DMS 273 (cell line): ENCODE measurements around the gene ADAMTS3.

Experiments used
- DNase-seq: peaks from one replicate; lab custom pipeline; 2025; ENCODE audit not compliant: unreplicated experiment; lab: John Stamatoyannopoulos, UW

Gene ADAMTS3

DNA sequence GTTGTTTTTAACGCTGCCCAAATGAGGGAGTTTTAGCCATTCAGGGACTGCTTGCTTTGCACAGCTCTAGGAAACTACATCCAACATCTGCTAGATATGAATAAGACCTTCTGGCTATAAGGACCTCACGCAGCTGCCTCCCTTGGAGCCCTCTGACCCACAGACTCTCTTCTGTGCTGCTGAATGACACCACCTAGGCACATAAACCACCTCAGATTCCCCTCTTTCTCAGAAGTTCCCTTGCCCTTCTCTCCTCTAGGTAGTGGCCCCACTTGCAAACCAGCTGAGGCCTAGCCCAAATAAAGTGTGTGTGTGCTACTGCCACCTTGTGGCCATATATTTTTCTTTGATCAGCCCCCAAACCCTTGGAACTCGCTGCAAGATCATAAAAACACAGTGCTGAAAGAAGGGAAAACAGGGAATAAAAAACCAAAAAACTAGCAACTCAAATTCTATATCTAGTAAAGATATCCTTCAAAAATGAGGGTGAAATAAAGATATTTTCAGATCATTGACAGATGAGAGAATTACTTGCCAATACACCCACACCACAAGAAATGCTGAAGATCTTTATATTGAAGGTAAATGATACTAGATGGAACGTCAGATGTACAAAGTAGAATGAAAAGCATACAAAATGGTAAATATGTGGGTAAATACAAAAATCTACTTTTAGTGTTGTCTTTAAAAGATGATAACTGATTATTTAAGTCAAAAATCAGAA is 265.9 kb downstream of the ADAMTS3 start:
- peak; percentile 56 for DNase-seq

DNA sequence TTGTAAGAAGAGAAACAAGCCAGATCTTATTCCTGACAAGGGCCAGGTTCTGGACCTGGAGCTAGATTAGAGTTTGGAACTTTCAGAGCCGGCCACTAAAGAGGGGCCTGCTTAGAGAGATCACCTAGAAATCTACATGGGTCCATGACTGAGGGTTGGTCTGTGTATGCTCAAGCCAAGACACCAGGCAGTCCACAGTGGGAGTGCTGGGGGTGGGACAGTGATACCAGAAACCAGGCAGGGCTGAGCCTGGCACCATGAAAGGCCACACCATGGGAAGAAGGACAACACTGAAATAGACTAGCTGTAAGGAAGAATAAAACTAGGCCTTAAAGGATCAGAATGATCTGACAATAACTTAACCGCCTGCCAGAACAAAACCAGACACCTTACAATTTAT is 267.3 kb downstream of the ADAMTS3 start:
- no peak for DNase-seq

DNA sequence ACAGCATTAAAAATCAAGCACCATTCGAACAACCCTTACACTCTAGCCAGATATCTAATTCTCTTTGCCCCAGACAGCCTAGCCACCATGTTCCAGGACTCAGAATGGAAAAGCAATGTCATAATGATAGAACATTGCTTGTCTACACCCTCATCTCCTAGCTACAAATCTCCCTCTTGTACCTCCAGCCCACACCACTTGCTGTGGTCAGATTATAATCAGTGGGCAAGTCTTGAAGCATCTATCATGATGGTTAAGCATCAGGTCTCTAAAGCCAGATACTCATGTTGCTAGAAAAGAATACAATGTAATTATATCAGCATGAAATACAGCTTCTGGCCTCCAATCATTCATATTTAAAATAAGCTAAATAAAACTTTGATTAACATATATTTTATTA is 268.9 kb downstream of the ADAMTS3 start:
- no peak for DNase-seq

DNA sequence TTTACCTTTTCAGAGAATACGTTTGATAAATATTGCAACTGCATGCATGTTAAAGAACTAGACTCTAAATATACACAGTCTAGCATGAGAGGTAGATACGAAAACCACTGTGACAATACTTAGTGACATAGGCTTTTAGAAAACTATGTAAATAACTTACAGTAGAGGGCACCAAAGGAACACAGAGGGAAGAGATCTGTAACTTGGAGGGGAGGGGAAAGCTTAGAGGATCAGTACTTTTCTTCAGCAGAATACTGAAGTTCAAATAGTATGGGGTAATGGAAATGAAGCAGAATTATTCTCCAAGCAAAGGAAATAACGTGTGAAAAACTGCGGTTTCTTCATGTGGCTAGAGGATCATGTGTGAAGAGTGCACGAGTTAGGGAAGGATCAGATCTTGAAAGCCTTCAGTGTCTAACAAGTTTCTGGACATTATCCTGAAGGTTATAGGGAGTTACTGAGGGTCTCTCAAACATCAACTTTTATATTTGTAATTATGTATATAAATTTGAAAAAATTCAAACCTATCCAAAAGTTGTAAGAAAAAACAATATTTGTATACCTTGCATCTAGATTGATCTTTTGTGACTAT is 273.0 kb downstream of the ADAMTS3 start:
- DNase-seq, result peak; percentile 59

DNA sequence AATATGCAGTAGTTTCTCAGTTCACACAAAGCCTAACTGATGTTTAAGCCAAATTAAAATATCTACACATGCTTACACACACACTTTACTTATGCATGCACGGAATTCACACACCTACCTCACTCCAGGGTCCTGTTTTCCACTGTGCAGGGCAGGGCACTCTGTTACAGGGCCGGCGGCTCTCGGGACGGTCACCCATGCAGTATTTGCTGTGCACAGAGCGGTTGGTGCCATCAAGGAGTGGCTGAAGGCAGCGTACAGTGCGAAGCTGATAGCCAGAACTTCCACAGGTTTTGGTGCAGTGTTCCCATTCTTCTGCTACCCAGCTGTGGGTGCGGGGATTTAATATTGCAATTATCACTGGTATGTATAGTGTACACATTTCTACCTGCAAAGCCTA is 278.3 kb downstream of the ADAMTS3 start:
- no peak for DNase-seq

DNA sequence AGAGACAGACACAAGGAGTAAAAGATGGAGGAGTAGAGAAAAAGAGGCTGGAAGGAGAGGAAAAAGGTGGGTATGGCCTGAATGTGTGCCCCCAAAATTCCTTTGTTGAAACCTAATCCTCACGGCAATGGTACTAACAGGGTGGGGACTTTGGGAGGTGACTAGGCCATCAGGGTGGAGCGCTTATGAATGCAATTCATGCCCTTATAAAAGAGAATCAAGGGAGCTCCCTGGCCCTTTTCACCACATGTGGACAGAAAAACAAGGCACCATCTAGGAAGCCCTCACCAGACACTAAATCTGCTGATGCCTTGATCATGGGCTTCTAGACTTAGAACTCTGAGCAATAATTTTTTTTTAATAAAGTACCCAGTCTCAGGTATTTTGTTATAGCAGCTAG is 282.1 kb downstream of the ADAMTS3 start:
- DNase-seq, result no peak

DNA sequence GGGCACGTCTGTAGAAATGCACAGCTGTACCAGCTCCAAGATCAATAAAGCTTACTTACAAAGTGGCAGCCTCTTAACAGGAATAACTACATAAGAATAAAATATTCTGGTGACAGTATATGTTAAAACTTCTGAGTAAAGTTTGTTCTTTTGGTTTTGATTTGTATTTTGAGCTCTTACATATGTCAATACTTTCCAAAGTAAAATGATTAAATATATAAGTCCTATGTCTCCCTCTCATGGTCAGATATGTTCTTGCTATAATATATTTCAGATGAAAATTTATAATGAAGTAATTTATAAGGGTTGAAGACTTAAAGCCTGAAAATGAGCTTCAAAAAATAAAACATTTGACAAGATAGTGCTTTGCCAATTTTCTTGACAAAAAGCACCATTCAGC is 282.8 kb downstream of the ADAMTS3 start:
- DNase-seq, result peak; percentile 10

DNA sequence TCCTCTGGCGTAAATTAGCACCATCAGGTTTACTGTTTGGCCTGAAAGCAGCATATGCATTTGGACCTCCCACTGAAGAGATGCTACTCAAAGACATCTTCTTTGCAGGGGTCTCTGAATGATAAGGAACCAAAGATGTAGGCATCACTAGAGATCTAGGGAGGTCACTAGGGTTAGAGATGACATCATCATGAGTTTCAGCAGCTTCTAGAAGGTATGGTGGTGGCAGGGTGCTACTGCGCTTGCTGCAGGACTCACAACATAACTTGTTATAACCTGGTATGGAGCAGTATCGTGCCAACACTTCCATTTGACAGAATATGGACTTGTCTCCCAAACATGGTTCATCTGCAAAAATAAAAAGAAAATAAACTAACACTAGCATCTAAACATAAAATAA is 285.7 kb downstream of the ADAMTS3 start:
- no peak for DNase-seq

DNA sequence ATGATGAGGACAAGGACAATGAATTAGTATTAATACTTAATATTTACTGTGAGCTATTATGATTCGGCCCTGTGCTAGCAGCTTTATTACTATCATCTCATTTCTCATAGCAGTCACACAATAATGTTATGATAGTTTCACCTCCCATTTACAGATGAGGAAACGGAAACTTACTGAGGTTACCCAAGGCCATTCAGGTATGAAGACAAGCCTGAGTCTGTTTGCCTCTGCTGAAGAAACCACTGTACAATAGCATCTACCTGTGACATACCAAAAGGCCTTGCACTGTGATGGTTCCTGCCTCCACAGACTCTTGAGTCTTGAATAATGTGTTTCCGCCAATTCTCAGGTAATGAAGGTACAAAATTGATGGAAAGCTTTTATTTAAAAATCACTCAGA is 288.8 kb downstream of the ADAMTS3 start:
- DNase-seq, result no peak

DNA sequence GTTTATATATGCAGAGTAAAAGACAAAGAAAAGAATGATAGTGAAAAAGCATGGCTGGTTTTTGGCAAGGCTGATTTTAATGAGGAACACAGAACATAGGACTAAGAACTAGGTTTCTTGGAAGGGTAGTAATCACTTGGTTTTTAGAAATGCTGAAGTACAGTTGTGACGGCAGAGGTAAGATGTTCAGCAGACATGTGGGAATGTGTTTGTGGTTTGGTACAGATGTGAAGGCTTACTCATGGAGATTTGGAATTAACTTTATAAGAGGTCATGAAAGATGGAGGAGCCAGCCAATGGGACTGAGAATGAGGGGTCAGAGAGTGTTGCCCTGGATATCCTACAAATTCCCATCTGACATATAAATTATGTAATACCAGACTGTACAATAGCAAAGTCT is 293.6 kb downstream of the ADAMTS3 start:
- no peak for DNase-seq

DNA sequence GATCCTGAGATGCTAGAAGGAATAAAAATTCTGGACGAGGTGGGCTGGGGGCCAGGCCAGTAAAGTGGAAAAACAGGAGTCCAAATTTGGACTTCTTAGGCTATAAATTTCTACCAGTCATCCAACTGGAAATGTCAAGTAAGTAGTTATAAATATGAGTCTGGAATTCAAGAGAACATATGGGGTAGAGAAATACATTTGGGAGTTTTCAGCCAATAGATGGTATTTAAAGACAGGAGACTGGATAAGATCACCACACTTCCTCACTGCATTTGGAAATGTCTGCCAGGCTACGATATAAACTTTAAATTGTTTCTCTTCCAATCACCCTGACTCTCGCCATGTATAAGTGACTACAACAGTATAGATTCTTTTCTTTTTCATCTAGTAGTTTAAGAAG is 294.8 kb downstream of the ADAMTS3 start:
- no peak for DNase-seq

DNA sequence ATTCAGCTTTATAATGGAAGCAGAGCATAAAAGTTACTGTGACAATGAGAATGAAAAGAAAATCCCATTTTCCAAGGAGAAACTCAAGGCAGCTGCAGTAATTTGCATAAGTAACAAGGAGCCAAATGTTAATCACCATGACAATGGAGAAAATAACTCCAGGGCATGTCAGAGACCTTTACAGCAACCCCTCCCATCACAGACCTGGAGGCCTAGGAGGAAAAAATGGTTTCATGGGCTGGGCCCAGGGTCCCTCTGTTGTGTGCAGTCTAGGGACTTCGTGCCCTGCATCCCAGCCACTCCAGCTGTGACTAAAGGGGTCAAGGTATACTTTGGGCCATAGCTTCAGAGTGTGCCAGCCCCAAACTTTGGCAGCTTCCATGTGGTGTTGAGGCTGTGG is 313.8 kb downstream of the ADAMTS3 start:
- DNase-seq, result no peak

DNA sequence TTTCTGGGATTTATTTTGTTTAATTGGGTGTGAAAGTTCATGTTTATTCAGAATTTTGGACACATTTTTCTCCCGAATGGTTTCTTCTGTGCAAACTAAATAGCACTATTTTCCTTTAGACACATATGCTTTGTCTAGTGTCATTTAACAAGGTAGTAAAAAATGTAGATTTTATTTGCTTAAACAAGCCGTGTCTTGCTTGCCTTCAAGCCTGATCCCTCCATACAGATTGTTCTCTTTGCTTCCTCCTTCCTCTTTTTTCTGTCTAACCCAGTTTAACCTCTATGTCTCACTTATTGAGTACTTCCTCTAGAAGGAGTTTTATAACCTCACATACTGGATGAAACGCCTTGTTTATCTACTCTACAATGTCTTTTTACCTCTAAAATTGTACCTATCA is 325.4 kb downstream of the ADAMTS3 start:
- no peak for DNase-seq

DNA sequence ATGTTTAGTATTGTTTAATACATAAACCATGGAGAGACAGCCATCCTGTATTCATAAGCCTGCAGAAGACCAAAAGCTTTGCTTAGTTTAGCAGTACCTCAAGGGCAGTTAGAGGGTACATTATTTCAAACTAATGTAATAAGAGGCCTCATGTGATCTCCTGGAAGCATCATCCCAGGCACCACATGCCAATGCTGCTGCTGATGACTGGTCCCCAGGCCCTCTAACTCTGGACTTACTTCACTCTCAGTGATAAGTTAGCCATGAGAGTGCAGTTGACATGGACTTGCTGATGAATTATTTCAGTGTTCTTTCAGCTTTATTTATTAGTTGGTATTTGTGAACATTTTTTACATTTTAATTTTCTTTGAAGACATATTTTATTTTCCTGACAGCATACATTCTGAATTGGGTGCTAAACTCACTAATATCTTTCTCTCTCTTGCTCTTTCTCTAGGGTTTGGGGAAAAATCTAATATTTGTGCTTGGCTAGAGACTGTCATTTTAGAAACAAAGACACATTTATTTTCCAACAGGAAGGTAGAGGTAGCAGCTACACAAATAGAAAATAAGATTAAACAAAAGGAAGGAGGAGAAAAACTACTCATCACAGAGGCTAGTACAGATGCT is 329.4 kb downstream of the ADAMTS3 start:
- no peak for DNase-seq
